Gastrocnemius medialis (tissue), 4 donors: ENCODE data around the gene DBH.

Source experiments
- CTCF ChIP-seq, 5 experiments: fragments of 450-650 bp in 3 of 5; fragments of 200-600 bp in 2 of 5; sonication (generic) in 2 of 5; IDR thresholded peaks in 4 of 5; conservative IDR thresholded peaks in 1 of 5; 1 replicate in 4 of 5; 2 replicates in 1 of 5; pipeline ENCODE4 v1.5.1; 2016 to 2019; ENCODE audit warnings: antibody characterized with exemption in 5 of 5, mild to moderate bottlenecking in 3 of 5, moderate library complexity in 3 of 5
- POLR2A ChIP-seq, 2 donors: fragments of 450-650 bp; IDR thresholded peaks; one replicate each; pipeline ENCODE4 v1.6.1; 2017; ENCODE audit warnings: antibody characterized with exemption in 2 of 2, mild to moderate bottlenecking in 2 of 2, moderate library complexity in 2 of 2

DNA sequence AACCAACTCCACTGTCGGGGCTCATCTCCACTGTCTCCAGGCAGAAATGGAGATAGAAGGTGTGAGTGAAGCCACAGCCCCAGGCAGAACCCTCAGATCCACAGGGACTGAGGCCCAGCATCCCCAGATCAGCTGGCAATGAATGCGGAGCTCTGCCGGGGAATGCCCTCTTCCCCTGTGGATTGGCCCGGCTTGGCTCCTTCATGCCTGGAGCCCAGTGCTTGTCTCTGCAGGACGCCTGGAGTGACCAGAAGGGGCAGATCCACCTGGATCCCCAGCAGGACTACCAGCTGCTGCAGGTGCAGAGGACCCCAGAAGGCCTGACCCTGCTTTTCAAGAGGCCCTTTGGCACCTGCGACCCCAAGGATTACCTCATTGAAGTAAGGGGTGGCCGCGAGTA lies 3.5 kb downstream of the DBH start:
- TF ChIP-seq CTCF (IDR thresholded peaks at IDR 0.05 in 4 of 5, conservative IDR thresholded peaks at IDR 0.05 in 1 of 5) (no peak), POLR2A (IDR thresholded peaks at IDR 0.05) (no peak)
